HG03378 (cell line): ENCODE data around the gene GEMIN4.
"Not testable (repeated sequence)": the region's sequence is repeated elsewhere in the genome, so short reads cannot be mapped to it uniquely, and the experiment has no call there.

Source experiments
- ATAC-seq: cut with Tn5 transposase; IDR thresholded peaks from one replicate; pipeline ENCODE4 v1.9.1; 2021; ENCODE audit warnings: mild to moderate bottlenecking, moderate library complexity; ENCODE audit not compliant: unreplicated experiment

The GEMIN4 gene

GRCh38 chr17:752002-752619 lies at the start of gene GEMIN4:
Gene GEMIN4, minus strand, starts transcription at chr17:752264. Its CDS starts 122 bp downstream, at chr17:752142.
- peak; percentile 56 for ATAC-seq

- no peak for ATAC-seq
Measured at GRCh38 chr17:801660-802059, 49.6 kb upstream of the GEMIN4 start.

- ATAC-seq: no peak
Measured at GRCh38 chr17:800446-801242, 48.6 kb upstream of the GEMIN4 start.

GRCh38 chr17:799261-799660 lies 47.2 kb upstream of the GEMIN4 start:
- ATAC-seq: no peak

- ATAC-seq: no peak
Measured at GRCh38 chr17:798246-798645, 46.2 kb upstream of the GEMIN4 start.

- ATAC-seq: no peak
Measured at GRCh38 chr17:797236-797840, 45.3 kb upstream of the GEMIN4 start.

GRCh38 chr17:796609-797008 lies 44.5 kb upstream of the GEMIN4 start:
- no peak for ATAC-seq

- no peak for ATAC-seq
Measured at GRCh38 chr17:795721-796120, 43.7 kb upstream of the GEMIN4 start.

GRCh38 chr17:795276-795675 lies 43.2 kb upstream of the GEMIN4 start:
- no peak for ATAC-seq

- no peak for ATAC-seq
Measured at GRCh38 chr17:794876-795275, 42.8 kb upstream of the GEMIN4 start.

- ATAC-seq: no peak
Measured at GRCh38 chr17:792277-792676, 40.2 kb upstream of the GEMIN4 start.

- ATAC-seq: no peak
Measured at GRCh38 chr17:791829-792228, 39.8 kb upstream of the GEMIN4 start.

GRCh38 chr17:790874-791247 lies 38.8 kb upstream of the GEMIN4 start:
- ATAC-seq: not testable (repeated sequence)

GRCh38 chr17:789931-790873 lies 38.1 kb upstream of the GEMIN4 start:
- ATAC-seq: not testable (repeated sequence)

- ATAC-seq: no peak
Measured at GRCh38 chr17:789160-789840, 37.2 kb upstream of the GEMIN4 start.

- no peak for ATAC-seq
Measured at GRCh38 chr17:788551-788950, 36.5 kb upstream of the GEMIN4 start.

- no peak for ATAC-seq
Measured at GRCh38 chr17:787641-788221, 35.7 kb upstream of the GEMIN4 start.

GRCh38 chr17:785901-786300 lies 33.8 kb upstream of the GEMIN4 start:
- not testable (repeated sequence) for ATAC-seq

GRCh38 chr17:784143-784542 lies 32.1 kb upstream of the GEMIN4 start:
- no peak for ATAC-seq
